HG02798 (cell line): ENCODE results near the gene TBC1D5.
"Not testable (repeated sequence)": the region's sequence is repeated elsewhere in the genome, so short reads cannot be mapped to it uniquely, and the experiment has no call there.

Experiments used
- ATAC-seq: cut with Tn5 transposase; IDR thresholded peaks from one replicate; pipeline ENCODE4 v1.9.1; 2021; ENCODE audit warnings: mild to moderate bottlenecking; ENCODE audit not compliant: unreplicated experiment, poor library complexity

Gene TBC1D5

DNA sequence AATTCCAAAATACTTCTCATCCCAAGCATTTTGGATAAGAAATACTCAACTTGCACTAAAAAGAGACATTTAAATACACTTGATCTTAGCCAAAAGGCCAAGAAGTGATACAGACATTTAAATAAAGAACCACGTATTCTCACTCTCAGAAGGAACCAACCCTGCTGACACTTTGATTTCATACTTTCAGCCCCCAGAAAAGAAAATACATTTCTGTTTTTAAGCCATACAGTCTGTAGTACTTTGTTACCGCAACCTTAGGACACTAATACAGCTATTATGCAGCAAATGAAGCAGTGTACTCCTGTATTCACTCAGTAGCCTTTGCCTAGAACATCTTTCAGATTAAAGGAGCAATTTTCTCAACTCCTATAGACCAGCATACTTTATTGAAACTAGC lies 86.7 kb downstream of the TBC1D5 start:
- ATAC-seq: peak; percentile 88

- not testable (repeated sequence) for ATAC-seq
Observed at GRCh38 chr3:17649748-17650147, 92.7 kb downstream of the TBC1D5 start.

DNA sequence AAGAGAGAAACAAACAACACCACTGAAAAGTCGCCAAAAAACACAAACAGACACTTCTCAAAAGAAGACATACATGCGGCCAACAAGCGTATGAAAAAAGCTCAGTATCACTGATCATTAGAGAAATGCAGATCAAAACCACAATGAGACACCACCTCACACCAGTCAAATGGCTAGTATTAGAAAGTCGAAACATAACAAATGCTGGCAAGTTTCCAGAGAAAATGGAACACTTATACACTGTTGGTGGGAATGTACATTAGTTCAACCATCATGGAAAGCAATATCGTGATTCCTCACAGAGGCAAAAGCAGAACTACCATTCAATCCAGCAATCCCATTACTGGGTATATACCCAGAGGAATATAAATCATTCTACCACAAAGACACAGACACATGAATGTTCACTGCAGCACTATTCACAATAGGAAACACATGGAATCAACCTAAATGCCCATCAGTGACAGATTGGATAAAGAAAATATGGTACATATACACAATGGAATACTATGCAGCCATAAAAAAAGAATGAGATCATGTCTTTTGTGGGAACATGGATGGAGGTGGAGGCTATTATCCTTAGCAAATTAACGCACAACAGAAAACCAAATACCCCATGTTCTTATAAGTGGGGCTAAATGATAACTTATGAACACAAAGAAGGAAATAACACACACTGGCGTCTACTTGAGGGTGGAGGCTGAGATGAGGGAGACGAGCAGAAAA lies 93.6 kb downstream of the TBC1D5 start:
- ATAC-seq: not testable (repeated sequence)

DNA sequence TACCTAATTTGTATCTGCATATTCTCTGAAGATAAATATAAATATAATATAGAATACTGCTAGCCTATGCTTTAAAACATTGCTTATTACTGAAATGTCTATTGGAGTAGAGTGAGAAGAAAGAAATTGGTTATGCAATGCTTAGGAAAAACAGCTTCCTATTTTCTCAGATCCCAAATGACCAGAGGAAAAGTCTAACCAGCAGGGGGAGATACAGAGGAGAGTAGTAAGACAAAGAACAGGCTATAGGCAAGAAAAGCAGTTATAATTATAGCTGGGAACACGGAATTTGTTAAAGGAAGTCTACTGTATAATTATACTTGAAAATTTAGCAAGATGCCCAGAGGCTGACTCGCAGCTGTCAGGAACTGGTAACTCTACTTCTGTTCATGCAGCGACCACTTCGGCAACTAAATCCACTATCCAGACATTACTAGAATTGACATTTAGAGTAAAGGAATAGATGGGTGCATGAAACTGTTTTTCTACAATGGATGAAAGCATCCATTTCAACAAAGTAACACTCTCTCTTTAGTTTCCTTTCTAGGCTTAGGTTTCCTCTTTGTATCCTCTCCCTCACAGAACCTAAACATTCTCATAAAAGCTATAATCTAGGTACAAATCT lies 97.2 kb downstream of the TBC1D5 start:
- peak; percentile 37 for ATAC-seq

GRCh38 chr3:17643691-17644090 lies 98.7 kb downstream of the TBC1D5 start:
- no peak for ATAC-seq

DNA sequence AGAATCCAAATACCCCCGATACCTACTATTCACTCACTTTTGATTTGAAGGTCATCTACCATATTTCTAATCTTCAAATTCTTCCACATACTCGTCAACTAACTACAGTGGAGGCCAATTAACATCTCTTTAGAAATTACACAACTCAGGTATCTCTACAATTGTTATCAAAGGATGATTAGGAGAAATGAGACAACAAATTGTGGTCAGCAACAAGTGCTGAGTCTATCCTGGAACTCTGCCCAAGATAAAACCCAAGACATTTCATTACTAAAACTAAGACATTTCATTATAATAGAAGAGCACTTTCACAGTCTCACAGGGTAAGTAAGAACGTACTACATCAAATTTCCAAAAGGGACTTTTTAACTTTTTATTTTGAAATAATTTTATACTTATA lies 100.0 kb downstream of the TBC1D5 start:
- no peak for ATAC-seq

GRCh38 chr3:17640466-17640865 lies 102.0 kb downstream of the TBC1D5 start:
- ATAC-seq: no peak

- no peak for ATAC-seq
Observed at GRCh38 chr3:17639765-17640164, 102.7 kb downstream of the TBC1D5 start.

DNA sequence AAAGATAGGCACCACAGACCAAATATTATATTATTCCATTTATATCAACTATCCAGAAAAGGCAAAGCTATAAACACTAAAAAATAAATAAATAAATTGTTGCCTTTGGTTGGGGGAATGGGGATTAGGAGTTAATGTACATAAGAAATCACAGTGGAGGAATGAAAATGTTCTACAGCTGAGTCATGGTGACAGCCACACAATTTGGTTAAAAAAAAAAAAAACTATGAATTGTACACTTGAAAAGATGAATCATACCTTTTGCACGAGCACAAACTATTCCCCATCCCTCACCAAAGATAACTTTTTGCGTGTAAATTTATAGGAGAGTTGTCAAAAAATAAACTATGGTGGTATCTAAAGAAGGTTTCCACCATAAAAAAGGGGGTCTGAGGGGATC lies 103.2 kb downstream of the TBC1D5 start:
- no peak for ATAC-seq

GRCh38 chr3:17638356-17638755 lies 104.1 kb downstream of the TBC1D5 start:
- ATAC-seq: no peak

GRCh38 chr3:17635675-17636074 lies 106.8 kb downstream of the TBC1D5 start:
- ATAC-seq: not testable (repeated sequence)

DNA sequence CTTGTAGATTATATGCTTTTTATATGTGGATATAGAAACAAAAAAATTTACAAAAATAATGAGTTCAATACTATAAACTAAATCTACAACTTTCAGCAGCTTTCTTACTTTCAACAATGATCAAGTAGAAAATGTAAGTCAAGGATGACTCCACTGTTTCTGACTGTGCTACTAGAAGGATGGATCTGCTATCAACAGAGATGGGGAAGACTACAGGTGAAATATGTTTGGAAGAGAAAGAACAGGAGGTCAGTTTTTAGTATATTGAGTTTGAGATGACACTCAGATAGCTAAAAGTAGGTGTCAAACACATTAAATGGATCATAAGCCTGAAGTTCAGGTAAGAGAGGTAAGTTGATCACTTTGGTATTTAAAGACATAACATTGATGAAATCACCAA lies 107.5 kb downstream of the TBC1D5 start:
- no peak for ATAC-seq

GRCh38 chr3:17634201-17634600 lies 108.2 kb downstream of the TBC1D5 start:
- no peak for ATAC-seq

GRCh38 chr3:17632401-17633100 lies 109.9 kb downstream of the TBC1D5 start:
- no peak for ATAC-seq

- ATAC-seq: no peak
Observed at GRCh38 chr3:17631609-17632008, 110.8 kb downstream of the TBC1D5 start.

- ATAC-seq: no peak
Observed at GRCh38 chr3:17629400-17629799, 113.0 kb downstream of the TBC1D5 start.

- no peak for ATAC-seq
Observed at GRCh38 chr3:17626395-17626794, 116.0 kb downstream of the TBC1D5 start.

- no peak for ATAC-seq
Observed at GRCh38 chr3:17625133-17625532, 117.3 kb downstream of the TBC1D5 start.

- ATAC-seq: no peak
Observed at GRCh38 chr3:17623464-17623863, 119.0 kb downstream of the TBC1D5 start.

GRCh38 chr3:17619968-17620367 lies 122.5 kb downstream of the TBC1D5 start:
- no peak for ATAC-seq

- ATAC-seq: not testable (repeated sequence)
Observed at GRCh38 chr3:17613017-17613416, 129.4 kb downstream of the TBC1D5 start.
